22Rv1 (cell line): Measurements from ENCODE around the gene IMPA2.

Source experiments
- CTCF ChIP-seq: fragments of 450-650 bp; IDR thresholded peaks from 2 replicates; pipeline ENCODE4 v1.5.1; 2017; ENCODE audit warnings: mild to moderate bottlenecking
- ZFX ChIP-seq: fragments of 450-650 bp; IDR thresholded peaks from 2 replicates; pipeline ENCODE4 v1.6.1; 2017; ENCODE audit warnings: antibody characterized with exemption, borderline replicate concordance

- TF ChIP-seq CTCF (no peak), ZFX (no peak)
Observed at GRCh38 chr18:11972371-11973174, 8.7 kb upstream of the IMPA2 start.
